ENCODE results near the gene CSRP3. TPM values are rescaled to one million over a fixed set of nuclear protein-coding genes. Genes with fewer than 3 reads are reported as not detected.

The CSRP3 gene
- total RNA-seq, 1 donor from 2014 or later, result not detected

DNA sequence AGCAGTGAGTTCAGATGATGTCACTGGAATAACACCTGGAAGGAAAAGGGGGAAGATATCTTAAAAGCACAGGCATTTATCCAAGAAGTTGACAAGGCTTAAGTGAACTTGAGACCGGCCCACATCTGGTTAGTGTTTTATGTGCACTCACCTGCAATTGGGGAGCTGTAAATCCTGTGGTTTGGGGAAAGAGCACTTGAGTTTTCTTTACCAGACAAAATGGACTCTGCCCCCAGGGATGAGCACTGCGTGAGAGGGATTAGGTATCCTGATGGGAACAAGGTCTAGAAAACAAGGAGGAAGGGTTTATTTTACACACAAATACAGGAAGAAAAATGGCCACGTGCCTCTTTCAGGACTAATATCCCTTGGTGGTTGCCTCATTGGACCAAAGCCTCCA is 23.8 kb upstream of the CSRP3 start:
- DNase-seq (ENCODE audit: low read depth in 2 of 2), result no peak

DNA sequence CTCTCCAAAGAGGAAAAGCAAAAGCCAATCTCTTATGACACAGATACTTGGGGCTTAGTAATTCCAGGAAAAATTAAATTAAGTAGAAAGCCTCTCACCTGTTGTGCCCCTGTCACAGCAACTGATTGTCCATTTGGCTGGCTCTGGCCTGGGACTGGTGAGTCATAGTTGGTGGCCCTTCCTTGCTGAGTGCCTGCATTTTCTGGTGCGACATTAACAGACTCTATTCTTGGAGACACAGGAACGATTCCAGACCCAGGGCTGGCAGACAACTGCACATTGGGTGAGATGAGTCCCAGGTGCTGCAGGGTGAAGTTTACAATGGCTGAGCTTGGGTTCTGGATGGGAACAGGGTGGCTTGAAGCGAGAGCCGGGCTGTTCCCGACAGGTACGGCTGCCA is 23.3 kb upstream of the CSRP3 start:
- DNase-seq (ENCODE audit: low read depth in 2 of 2), result no peak

DNA sequence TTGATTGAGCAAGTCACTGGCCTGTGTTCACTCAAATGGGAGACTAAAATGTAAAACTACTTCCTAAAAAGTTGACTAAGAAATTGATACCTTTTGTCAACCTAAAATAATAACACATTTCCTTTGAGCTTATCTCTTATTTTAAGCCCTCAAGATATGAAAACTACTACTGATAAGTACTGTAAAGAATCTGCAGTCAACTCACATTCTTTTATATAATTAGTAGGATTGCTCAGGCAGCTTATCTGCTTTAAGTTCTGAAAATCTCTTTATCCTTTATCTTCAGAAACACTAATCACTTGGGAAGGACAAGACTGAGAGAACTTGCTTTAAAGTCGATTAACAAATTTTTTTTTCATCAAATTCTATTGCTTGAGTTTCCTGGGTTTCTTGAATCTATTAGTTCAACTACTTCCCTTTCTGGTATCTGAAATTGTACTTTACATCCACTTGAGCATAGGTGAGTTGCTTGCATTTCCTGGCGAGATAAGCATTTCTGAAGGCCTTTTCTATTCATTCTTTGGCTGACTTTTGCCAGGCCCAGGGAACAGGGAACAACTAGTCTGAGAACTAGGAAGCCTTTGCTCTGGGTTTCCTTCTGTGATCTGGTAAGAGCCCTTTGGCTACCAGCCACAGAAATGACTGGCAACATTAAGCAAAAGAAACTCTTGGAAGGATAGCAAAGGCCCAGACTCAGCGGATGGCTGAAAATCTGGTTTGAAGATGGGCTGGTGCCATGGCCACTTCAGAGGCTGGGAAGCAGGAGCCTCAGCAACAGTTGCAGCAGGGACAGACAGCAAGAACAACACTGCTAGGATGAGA is 19.3 kb upstream of the CSRP3 start:
- DNase-seq (ENCODE audit: low read depth in 2 of 2), result no peak

DNA sequence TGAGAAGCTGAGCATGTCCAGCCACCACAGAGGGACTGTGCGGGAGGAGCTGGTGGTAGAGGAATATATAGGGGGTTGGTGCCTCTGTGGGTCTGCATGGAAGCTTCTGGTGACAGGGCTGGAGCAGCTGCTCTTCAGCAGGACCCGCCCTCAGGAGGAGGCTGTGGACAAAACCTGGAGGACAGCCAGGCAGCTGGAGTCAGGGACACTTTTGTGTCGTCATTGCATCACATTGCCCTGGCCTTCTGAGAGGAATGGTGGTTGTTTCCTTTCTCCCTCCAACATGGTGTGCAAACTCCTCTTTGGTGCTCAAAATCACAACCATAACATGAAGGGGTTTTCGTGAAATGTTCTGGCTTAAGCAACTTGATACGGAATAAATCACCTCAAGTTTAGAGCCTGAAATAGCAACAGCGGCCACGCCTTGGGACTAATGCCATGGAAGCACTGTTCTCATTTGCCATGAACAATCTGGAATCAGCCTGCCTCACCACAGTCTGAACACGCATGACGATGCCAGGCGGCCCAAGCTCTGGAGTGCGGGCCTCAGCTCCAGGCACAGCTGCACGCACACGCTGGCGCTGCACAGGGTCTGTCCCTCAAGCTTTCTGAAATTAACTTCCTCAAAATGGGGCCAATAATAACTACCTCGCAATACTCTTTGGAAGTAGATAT is 17.1 kb upstream of the CSRP3 start:
- no peak for DNase-seq (ENCODE audit: low read depth in 2 of 2)

DNA sequence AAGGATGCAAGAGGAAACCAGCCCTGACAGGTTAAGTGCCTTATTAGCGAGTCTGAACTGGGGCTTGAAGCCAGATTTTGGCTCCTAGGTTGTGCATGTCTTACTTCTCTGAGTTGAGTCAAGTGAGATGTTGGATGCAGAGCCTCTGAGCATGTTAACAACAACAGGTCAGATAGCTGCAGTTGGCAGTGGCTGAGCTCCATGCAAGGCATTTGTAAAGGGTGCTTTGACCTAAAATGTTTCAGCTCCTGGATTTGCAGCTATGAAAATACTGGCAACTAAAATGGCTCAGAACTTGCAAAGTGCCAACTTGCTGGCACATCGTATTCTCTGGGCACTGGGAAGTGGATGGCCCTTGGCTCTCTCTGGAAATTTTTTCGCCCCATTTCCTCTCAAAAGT is 16.4 kb upstream of the CSRP3 start:
- no peak for DNase-seq (ENCODE audit: low read depth in 2 of 2)

DNA sequence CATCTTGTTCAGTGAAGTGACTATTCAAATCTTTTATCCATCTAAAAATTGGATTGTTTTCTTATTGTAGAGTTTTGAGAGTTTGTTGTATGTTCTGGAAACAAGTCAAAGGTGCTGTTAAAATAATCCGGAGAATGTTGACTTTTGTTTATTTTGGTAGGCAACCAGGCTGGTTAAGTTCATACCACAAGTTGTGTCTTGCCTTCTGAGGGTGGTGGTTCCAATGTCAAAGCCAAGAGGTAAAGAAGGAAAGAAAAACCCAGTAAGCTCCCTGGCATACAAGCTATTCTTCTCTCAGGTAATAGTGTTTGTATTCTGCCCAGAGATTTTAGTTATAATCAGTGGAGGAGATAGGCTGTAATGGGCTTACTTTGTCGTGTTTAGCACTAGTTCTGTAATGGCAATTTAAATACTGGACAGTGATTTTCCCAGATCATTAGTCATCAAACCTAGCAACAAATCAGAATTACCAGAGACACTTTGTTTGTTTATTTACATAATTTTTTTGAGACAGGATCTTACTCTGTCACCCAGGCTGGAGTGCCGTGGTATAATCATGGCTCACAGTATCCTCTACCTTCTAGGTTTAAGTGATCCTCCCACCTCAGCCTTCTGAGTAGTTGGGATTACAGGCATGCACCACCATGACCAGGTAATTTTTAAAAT is 15.1 kb upstream of the CSRP3 start:
- DNase-seq (ENCODE audit: low read depth in 2 of 2), result no peak

- no peak for DNase-seq (ENCODE audit: low read depth in 2 of 2)
Observed at GRCh38 chr11:19216021-19216420, 14.2 kb upstream of the CSRP3 start.

DNA sequence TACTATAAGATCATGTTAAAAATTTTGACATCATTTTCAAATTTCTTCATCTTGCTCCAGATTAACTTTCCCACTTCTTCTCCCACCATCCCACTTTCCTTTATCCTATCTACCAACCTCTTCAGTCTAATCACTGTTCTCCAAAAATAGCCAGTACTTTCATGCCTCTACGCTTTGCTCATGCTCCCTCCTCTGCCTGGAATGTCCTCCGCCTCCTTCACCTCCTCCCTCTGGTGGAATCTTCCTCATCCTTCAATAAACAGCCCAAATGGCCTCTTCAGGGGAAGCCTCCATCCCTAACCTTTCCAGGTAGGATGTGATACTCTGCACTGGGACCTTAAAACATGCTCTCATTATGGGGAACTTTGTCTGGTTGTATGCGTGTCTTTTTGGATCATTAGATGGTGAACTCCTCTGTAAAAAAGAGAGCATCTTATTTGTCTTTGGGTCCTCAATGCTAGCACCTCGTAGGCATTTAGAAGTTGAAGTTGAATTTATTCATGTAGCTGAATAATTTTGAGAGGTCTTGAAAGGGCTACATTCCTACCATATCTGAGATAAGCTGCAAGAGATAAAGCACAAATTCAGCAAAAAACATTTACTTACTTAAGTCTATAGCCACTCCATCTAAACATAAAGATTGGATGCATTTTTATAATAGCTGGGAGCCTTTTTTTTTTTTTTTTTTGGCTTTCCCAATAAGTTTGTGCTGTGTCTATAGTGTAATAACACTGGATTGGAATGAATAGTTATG is 8.0 kb upstream of the CSRP3 start:
- no peak for DNase-seq (ENCODE audit: low read depth in 2 of 2)

GRCh38 chr11:19208959-19209546 is 7.3 kb upstream of the CSRP3 start:
- no peak for DNase-seq (ENCODE audit: low read depth in 2 of 2)

GRCh38 chr11:19208181-19208580 is 6.4 kb upstream of the CSRP3 start:
- DNase-seq (ENCODE audit: low read depth in 2 of 2), result no peak

DNA sequence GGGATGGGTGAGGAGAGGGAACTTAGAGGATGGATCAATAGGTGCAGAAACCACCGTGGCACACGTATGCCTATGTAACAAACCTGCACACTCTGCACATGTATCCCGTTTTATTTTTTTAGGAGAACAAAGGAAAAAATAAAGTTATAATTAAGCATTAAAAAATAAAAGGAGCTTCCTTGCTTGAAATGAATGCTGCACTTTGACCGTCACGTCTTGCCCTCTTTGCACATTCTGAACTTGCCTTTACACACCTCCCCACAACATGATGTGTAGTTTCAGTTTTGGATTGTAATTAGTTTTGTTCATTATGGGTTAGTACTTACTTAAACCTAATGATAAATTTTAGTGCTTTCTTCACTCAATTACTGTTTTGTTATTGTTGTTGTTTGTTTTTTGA is 3.1 kb upstream of the CSRP3 start:
- DNase-seq (ENCODE audit: low read depth in 2 of 2), result no peak

GRCh38 chr11:19200410-19201201 is 1.2 kb downstream of the CSRP3 start:
- peak in 1 of 2 donors; percentile 29 for DNase-seq (ENCODE audit: low read depth in 2 of 2)

DNA sequence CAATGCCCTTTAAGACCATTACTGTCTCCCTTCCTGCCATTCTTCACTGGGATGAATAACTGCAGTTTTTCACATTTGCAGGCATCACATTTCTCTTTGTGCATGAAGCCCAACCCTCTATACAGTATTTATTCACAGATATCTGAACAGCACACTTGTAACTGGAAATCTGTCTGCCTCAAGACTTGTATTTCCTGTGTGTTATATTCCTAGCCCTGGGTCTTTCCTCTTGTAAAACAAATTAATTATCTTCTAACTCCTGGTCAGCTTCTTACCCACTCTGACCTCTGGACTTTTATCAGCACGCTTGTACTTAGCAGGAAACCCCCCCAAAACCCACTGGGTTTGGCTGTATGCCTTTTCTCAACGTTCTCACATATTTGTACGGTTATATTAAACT is 2.0 kb downstream of the CSRP3 start:
- DNase-seq (ENCODE audit: low read depth in 2 of 2), result peak in 1 of 2 donors; percentile 44

DNA sequence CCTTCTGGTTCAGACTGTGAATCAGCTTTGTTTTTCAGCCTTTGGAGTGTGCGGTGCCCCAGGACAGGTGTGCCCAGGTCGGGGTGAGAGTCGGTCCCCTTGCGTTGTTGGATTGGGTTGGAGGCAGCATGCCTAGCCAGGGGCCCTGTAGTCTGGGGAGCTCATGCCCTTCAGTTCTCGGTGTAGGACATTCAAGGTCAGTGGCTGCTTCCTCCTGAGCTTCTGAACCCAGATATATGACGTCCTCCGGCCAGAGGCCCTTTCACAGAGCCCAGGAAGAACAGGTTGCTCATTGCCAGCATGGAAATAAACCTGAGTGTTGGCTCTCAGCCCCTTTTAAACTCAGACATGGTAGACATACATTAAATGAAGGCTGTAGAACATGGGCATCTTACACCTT is 2.7 kb downstream of the CSRP3 start:
- no peak for DNase-seq (ENCODE audit: low read depth in 2 of 2)

DNA sequence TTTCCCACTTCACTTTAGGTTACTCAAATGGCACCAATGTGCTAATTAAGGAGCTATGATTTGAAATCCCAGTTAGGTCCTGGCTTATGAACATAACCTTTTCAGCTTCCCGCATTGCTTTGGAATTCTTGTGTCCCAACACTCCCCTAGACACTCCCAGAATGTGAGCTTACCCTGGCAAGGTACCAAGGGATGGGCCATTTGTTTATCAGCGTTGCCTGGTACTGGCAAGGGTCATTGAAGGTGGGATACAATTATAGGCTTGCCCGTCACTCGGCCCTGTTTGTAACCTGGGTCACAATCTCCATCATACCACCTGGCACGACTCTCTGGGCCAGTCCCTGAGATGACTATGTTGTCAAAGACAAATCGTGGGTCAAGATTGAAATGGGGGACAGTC is 5.4 kb downstream of the CSRP3 start:
- no peak for DNase-seq (ENCODE audit: low read depth in 2 of 2)

DNA sequence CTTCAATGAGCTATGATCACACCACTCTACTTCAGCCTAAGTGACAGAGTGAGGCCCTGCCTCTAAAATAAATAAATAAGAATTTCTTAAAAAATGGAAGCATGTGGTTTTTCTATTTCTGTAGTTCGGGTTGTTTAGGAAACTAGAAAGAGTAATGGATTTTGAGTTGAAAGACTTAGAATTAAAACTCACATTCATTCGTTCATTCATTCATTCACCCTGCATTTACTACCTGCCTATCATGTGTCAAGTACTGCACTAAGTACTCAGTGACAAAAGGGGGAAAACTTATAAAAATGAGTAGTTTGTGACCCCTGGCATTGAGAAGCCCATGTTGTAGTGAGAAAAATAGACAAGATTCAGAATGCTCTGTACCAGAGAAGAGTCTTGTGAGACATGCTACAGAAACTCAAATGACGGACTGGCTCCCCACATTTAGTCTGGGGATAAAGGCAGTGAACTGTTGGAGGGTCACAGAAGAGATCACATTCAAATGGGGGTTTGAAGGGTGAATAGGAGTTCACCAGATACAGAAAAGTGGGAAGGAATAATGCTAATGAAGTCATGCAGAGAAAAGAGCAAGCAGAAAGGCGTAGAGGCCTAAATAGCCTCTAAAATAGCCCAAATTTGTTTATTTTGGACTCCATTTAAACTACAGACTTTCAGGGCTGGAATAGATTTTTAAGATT is 7.0 kb downstream of the CSRP3 start:
- DNase-seq (ENCODE audit: low read depth in 2 of 2), result no peak

GRCh38 chr11:19193916-19194315 is 7.9 kb downstream of the CSRP3 start:
- DNase-seq (ENCODE audit: low read depth in 2 of 2), result no peak

DNA sequence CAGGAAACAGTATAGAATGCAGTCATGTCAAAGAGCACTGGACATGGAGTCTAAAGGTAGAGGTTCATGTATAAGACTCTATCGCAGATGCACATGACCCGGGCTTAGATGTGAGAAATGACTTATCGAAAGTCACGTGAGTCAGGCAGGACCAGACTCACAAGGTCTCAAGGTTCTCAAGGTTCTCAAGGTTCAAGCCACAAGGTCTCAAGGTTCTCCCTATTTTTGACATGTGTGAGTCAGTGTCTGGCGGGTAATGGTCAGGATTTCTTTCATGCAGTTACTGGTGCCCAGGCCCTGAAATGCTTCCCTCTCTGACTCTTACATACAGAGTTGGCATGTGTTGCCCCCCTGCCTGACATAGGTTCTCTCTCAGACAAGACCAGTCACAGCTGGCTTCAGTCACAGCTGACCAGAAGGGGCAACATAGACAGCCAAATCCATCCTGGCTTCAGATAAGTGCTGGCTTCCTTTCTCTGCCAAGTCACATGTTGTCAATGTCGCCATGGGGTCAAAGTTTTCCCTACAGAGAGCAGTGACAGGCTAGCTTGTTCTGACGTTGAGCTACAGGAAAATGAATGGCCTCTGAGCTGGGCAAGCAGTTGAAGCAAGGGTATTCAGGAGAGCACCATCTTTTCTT is 10.1 kb downstream of the CSRP3 start:
- peak in 1 of 2 donors; percentile 57 for DNase-seq (ENCODE audit: low read depth in 2 of 2)

GRCh38 chr11:19187833-19188258 is 13.9 kb downstream of the CSRP3 start:
- no peak for DNase-seq (ENCODE audit: low read depth in 2 of 2)

Data from dermis microvascular lymphatic vessel endothelial cell (primary cell).